Transverse colon (tissue), 4 donors: ENCODE measurements around the gene FKBP2.

Experiments used
- EP300 ChIP-seq: sonication (generic); formaldehyde crosslinking; IDR thresholded peaks from one replicate; pipeline ENCODE4 v1.6.1; 2017; ENCODE audit warnings: antibody characterized with exemption, low read depth
- POLR2A ChIP-seq: fragments of 450-650 bp; IDR thresholded peaks from one replicate; pipeline ENCODE4 v1.6.1; 2016; ENCODE audit warnings: antibody characterized with exemption, mild to moderate bottlenecking, moderate library complexity
- POLR2AphosphoS5 ChIP-seq, 3 donors: sonication (generic); formaldehyde crosslinking; IDR thresholded peaks; one replicate each; pipeline ENCODE4 v1.6.1; 2016; ENCODE audit warnings: antibody characterized with exemption in 3 of 3
- TF ChIP-seq, protein P1 (sequence below), 5 experiments: fragments of 200-600 bp in 3 of 5; fragments of 450-650 bp in 2 of 5; sonication (generic) in 3 of 5; IDR thresholded peaks; 1 replicate in 2 of 5; 2 replicates in 3 of 5; pipeline ENCODE4 v1.5.1; 2016 to 2017; ENCODE audit warnings: antibody characterized with exemption in 5 of 5, inconsistent platforms in 3 of 5, mild to moderate bottlenecking in 2 of 5, moderate library complexity in 1 of 5

DNA sequence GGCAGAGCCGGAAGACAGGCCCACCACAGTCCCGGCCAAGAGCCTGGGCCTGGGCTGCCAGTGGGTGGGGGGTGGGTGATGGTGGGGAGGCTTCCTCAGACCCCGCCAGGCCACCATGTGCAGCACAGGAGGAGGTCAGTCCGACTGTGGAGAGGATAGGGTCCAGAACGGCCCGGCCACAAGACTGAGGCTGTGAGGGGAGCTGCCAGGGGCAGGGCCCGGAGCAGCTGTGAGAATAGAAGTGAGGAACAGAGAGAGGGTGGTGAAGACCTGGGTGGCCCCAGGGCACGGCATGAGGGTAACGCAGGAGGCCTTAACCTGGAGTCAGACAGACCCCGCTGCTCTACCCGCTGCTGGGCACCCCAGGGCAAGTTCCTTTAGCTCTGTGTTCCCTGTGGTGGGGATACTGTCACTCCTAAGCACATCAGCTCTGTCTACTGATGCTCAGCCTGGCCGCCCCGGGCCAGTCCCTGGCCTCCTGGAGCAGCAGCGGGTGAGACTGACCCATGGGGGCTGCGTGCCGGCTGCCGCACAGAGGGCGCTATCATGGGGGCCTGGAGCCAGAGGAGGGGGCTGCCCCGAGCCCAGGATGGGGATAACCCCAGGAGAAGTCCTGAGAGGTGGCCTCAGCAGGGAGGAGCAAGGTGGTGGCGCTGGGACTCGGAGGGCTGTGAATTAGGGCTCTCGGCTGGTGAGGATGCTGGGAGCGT lies 32.7 kb upstream of the FKBP2 start:
- TF ChIP-seq POLR2AphosphoS5 (IDR thresholded peaks at IDR 0.05) (no peak), EP300 (no peak), POLR2A (no peak)
- TF ChIP-seq, protein P1, sequence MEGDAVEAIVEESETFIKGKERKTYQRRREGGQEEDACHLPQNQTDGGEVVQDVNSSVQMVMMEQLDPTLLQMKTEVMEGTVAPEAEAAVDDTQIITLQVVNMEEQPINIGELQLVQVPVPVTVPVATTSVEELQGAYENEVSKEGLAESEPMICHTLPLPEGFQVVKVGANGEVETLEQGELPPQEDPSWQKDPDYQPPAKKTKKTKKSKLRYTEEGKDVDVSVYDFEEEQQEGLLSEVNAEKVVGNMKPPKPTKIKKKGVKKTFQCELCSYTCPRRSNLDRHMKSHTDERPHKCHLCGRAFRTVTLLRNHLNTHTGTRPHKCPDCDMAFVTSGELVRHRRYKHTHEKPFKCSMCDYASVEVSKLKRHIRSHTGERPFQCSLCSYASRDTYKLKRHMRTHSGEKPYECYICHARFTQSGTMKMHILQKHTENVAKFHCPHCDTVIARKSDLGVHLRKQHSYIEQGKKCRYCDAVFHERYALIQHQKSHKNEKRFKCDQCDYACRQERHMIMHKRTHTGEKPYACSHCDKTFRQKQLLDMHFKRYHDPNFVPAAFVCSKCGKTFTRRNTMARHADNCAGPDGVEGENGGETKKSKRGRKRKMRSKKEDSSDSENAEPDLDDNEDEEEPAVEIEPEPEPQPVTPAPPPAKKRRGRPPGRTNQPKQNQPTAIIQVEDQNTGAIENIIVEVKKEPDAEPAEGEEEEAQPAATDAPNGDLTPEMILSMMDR (IDR thresholded peaks at IDR 0.05) = no peak
